Skin epidermis (tissue), 12 donors: ENCODE measurements around the gene ZIK1.

Experiments
- H3K27ac ChIP-seq, 21 experiments: fragments of 200-600 bp; sonication (generic) in 11 of 21; one replicate each; pipeline ENCODE4 v1.5.0; 2020; ENCODE audit warnings: mild to moderate bottlenecking in 3 of 21, inconsistent platforms in 2 of 21, moderate library complexity in 2 of 21
- H3K4me3 ChIP-seq, 7 experiments: fragments of 200-600 bp; sonication (generic) in 2 of 7; one replicate each; pipeline ENCODE4 v1.5.0; 2020; ENCODE audit warnings: inconsistent platforms in 2 of 7, mild to moderate bottlenecking in 2 of 7, moderate library complexity in 1 of 7

Gene ZIK1

DNA sequence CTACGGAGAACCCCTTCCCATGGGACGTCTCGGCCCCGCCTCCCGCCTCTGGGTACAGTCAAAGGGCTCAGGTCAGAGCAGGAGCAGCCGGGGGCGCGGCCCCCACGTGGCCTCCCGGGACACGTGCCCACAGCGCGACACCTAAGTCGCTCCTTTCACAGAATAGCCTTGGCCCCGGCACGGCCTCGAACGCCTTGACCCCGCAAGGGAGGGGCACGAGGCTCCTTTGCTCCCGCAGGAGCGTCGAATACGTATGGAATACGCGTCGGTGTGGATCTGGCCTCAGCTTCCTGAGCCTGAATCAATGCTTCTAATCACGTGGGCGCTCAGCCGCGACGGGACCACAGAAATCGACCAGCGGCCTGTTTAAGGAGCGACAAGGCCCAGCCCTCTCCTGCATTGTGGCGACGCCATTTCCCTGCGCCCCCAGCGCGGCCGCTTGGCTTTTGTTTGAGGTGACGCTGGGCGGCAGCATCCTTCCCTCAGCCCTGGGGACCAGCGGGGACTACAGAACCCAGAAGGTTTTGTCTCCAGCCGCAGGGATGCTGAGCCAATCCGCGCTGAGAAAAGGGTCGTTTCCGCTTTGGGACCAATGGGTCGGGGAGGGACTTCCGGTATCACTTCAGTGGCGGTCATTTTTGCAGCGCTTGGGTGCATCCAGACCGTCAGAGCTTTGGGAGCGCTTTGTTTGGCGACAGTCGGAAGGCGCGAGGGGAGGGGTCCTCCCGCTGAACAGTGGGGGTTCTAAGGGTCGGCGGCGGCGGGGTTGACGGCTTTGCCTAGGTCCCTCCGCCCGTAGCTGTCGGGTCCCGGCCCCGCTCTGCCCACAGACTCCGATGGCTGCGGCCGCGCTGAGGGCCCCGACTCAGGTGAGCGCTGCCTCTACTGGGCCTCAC, at the start of gene ZIK1:
Gene ZIK1, plus strand, starts transcription at position 625 of the 896 bp plus-strand sequence. Its CDS starts 212 bp downstream, at position 837.
- peak within 1 kb of the TSS in 8 of 21 experiments; percentile 4 to 64 (median 36) for H3K27ac ChIP-seq
- peak within 1 kb of the TSS; percentile 44 to 62 (median 56) for H3K4me3 ChIP-seq

DNA sequence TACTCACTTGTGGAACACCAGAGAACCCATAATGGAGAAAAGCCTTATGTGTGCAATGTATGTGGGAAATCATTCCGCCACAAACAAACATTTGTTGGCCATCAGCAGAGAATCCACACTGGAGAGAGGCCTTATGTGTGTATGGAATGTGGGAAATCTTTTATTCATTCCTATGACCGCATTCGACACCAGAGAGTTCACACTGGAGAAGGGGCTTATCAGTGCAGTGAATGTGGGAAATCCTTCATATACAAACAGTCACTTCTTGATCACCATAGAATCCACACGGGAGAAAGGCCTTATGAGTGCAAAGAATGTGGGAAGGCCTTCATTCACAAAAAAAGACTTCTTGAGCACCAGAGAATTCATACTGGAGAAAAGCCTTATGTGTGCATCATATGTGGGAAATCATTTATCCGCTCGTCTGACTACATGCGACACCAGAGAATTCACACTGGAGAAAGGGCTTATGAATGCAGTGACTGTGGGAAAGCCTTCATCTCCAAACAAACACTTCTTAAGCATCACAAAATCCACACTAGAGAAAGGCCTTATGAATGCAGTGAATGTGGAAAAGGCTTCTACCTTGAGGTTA, 45.9 kb upstream of the ZIK1 start:
- Histone ChIP-seq H3K4me3 (no peak overlapping the region), H3K27ac (no peak overlapping the region)

DNA sequence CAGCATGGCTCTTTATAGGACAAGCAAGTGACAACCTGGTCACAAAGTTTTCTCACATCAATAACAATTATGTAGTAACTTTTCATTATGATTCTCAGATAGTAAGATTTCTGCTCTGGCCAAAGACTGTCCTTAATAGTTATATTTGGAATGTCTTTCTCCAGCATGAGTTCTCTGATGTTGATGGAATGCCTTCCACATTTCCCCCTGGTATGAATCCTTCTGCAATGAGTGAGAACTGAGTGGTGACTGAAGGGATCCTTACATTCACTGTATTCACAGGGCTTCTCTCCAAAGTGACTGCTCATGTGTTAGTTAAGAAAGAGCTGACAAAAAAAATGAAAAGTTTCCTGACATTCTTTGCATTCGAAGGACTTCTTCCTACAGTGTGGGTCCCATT, 37.4 kb upstream of the ZIK1 start:
- Histone ChIP-seq H3K27ac (no peak overlapping the region), H3K4me3 (no peak overlapping the region)

DNA sequence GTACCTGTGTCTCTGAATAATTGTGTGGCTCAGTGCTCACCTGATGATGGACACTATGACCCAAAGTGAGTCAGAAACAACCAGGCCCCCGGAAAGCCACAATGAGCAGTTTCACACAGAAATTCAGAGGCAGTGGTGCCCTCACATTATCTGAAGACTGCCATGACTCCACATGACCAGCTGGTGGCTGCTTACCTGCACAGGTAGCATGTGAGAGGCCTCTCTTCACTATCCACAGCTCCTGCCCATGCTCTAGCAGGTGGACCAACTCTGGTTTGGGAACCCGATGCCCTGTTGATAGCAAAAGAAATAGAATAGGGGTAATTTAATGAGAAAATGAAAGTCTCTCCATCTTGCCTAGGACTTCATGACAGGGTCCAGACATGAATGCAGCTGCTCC, 31.5 kb upstream of the ZIK1 start:
- no peak overlapping the region for H3K4me3 ChIP-seq

DNA sequence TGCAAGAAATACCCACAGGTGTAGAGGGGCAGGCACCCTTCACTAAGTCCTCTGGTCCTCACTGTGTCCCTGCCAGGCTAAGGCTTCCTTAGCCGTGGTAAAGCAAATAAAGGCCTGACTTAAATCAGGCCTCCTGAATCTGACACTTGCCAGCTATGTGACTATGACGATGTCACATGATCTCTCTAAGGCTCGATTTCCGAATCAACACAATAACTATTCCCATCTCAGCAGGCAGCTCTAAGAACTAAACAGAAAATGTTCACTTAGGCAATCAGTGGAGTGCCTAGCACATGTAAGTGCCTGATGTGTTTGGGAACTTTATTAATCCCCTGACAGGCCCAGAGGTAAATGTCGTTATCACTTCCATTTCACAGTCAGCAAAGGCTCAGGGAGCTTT, 26.3 kb upstream of the ZIK1 start:
- Histone ChIP-seq H3K4me3 (no peak overlapping the region), H3K27ac (no peak overlapping the region)

More for the DNA sequence above, 31.5 kb upstream of the ZIK1 start:
- H3K27ac ChIP-seq = no peak overlapping the region

DNA sequence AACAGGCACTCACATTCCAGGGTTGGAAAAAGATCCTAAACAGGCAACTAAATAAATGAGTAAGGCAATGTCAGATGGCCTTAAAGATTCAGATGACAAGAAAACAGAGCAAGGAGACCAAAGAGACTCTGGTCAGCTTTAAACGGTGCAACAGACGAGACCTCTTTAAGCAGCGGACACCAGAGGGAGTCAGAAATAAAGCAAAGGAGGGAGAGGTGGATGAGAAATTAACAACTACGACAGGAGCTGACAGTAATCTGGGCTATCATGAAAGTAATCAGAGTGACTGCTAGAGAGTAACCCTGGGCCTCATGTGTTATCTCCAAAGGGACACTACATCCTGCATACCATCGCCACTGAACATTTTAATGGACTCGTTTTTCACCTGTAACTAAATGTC, 25.4 kb upstream of the ZIK1 start:
- Histone ChIP-seq H3K4me3 (peak overlapping the region; percentile 57 to 95 (median 85)), H3K27ac (peak overlapping the region in 3 of 21 experiments; percentile 72 to 91 (median 87))

DNA sequence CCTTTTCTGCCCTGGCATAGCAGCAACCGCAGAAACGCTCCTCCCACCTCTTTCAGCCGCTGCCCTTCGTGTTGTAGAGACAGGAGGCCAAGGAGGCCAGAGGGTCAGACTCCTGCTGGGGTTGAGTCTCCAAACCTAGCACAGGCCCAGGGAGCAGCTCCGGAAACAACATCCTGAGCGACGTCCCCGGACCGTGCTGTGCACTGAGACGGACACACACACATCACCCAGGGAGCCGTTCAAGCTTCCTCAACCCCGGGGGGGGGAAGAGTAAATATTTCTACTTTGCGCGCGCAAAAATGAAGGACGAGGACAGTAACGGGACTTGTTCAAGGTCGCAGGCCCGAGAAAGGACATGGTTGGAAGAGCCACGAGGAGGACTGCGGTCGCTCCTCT, 24.9 kb upstream of the ZIK1 start:
- peak overlapping the region; percentile 57 to 95 (median 85) for H3K4me3 ChIP-seq
- H3K27ac ChIP-seq = peak overlapping the region in 18 of 21 experiments; percentile 23 to 91 (median 72)

DNA sequence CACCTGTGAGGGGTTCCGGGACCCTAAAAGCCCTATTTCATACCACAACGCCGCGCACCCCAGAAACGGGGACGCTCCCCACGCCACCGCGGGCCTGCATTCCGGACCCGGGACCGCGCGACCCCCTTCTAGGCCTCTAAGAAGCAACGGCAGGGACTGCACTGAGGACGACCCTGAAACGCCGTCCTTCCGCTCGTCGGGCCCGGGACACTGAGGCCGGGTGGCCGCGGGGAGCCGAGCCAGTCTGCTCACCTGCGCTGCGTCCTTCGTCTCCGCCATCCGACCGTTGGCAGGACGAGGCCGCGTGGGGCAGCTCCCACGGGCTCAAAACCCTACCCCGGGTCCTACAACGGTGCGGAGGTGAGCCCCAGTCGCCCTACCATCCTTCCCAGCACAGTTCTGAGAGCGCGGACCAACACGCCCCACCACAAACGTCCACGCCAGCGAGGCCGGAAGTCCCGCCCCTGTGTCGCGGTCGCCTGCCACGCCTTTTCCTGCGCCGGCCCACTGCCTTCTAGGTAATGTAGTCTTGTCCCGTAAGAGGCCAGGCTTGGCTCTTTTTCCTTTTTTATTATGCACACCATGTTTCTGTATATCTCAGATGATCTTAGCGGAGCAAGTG, 24.4 kb upstream of the ZIK1 start, which contains the start of gene ZNF550:
Gene ZNF550, minus strand, starts transcription at position 460 of the 622 bp plus-strand sequence. Its CDS starts 181 bp downstream, at position 279.
- Histone ChIP-seq H3K4me3 (peak within 1 kb of the TSS; percentile 57 to 95 (median 85)), H3K27ac (peak within 1 kb of the TSS; percentile 14 to 91 (median 72))

DNA sequence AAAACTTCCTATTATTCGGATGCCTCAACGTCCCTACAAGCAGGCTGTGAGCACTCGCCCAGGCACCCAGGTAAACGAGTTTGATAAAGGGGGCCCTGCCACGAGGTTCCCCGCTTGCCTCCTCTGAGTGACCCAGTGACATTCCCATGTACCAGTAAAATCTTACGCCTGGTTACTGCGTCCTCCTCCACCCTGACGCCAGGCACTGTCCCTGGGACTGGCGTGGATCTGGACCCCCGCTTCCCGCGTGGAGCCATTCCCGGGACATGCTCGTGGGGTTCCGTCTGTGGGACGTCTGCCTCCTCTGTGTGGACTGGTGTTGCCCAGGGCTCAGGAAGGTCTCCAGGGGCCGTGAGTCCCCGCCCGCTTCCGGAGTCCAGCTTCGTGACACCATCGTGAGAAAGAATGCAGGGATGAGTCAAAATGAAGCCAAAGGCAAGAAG, 23.9 kb upstream of the ZIK1 start:
- peak overlapping the region; percentile 57 to 95 (median 85) for H3K4me3 ChIP-seq
- H3K27ac ChIP-seq = peak overlapping the region in 17 of 21 experiments; percentile 14 to 91 (median 72)

DNA sequence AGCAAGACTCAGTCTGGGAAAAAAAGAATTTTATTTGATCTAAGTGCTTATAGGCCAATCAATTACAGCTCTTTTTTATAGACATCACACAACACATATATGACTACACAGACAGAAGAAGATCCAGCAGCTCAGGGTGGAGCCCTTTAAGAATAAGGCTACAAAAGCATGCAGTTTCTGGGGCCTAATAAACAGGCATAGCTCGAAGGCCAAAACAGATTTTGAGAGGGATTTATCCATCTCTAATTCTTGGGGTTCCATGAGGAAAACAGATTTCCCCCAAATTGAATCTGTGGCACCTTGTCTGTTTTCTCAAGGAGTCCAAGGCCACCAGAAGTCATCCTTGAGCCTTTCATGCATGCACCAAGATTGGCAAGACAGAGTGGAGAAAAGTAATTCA, 20.4 kb upstream of the ZIK1 start:
- Histone ChIP-seq H3K4me3 (no peak overlapping the region), H3K27ac (no peak overlapping the region)

DNA sequence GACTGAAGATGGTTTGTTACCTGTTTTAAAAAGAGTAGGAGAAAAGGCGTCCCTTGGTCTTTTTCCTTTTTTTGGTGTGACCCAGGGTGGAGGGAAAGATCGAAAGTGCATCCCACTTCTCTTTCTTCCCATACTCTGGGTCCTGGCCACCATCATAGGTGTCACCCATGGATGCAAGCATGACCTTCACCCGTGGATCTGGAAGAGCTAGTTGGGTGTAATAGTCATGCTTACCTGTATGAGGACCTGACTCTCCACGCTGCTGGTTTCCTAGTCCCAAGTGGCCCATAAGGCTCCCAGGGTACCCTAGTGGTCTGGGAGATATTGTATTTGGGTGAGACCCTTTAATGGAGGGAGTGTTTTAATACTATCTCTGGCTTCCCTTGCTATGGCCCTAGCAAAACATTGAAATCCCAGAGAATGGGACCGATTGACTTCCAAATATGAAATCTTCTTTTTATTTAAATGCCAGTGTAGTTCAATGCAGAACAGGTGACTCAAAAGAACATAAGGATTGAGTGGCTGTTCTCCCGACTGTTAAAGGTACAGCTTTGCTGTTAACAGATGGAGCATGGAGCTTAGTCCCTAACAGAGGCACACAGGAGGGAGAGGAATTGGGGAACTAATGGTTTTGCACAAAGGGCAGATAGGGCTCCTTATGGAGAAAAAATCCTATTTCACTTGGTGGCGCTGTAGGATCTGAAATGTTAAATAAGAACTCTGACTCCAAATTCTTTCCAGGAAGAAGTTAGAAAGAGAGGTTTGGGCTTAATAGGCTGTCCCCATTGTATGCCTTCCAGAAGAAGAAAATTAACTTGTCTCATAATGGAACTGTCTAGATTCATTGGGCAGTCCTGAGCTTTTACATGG, 17.3 kb upstream of the ZIK1 start:
- Histone ChIP-seq H3K27ac (no peak overlapping the region), H3K4me3 (no peak overlapping the region)

DNA sequence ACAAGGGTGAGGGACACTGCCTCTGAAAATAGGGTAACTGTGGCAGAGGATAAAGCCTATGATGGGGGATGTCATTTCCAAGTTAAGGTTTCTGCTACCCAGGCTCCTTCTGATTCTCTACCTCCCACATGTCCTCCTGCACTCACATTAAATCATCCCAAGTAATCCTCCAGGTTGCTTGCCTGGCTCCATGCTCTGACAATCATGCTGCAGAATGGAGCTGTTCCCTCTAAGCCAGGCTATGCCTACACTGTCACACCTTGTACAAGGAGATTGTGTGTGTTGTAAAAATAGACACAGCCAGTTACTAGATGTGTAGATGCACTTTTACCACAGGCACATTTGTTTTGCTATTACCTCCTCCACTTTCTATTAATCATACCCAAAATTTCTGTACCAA, 13.2 kb upstream of the ZIK1 start:
- Histone ChIP-seq H3K27ac (no peak overlapping the region), H3K4me3 (no peak overlapping the region)

DNA sequence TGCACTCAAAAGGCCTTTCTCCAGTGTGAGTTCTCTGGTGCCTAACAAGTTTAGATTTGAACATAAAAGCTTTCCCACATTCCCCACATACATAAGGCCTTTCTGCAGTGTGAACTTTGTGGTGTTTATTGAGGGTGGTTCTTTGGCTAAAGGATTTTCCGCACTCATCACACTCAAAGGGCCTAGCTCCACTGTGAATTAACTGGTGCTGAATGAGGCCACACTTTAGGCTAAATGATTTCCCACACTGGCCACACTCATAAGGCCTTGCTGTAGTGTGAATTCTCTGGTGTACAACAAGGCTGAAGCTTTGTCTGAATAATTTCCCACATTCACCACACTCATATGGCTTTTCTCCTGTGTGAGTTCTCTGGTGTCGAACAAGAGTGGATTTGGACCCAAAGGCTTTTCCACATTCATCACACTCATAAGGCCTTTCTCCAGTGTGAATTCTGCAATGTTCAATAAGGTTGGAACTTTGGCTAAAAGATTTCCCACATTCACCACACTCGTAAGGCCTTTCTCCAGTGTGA, 11.5 kb upstream of the ZIK1 start:
- Histone ChIP-seq H3K4me3 (no peak overlapping the region), H3K27ac (no peak overlapping the region)

DNA sequence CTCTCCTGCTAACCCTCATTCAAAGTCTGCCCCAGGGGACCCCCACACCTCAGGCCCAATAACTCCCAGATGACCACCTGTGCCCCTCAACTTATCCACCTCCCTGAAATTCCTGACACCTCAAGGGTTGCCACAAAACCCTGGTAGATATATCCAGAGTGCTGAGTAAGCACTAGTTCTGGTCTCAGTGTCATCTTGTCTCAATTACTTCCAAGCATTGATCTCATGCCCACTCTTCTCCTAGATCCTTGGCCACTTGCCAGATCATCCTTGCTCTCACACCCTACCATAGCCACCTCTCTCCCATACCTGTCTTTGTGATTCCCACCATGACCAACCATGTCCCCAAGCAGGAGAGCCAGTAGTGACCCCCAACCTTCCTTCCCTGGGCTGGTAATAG, 7.3 kb upstream of the ZIK1 start:
- Histone ChIP-seq H3K27ac (no peak overlapping the region), H3K4me3 (no peak overlapping the region)

DNA sequence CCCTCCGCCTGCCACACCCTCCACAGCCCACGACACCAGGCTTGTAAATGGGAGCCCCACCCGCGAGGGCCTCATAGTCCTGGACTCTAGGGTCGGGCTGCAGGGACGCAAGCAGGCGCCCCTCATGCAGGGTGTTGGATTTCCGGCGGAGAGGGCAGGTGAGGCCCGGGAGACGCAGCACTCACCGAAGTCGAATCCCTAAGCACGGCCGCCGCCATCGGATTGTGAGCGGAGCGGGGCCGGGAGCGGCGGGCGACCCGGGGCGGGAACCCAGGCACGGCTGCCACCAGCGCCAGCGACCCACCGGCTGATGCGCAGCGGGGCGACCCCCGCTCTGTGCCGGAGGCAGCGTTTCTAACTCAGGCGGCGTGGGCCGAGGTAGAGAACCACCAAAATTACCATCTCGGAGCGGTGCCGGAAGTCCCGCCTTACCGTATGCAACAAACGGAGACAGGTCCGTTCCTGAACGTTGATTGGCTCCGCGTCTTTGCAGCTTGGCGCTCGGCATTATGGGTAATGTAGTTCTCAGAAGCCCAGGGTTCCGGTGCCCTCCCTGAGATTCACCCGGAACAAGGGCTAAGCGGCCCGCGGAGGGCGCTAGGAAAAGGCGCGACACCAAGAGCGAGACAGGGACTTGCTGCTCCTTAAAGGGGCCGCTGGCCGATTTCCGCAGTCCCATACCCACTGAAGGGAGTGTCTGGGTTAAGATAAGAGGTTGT, 5.3 kb upstream of the ZIK1 start, which contains the start of gene ZNF416:
Gene ZNF416, minus strand, starts transcription at position 425 of the 719 bp plus-strand sequence. Its CDS starts 207 bp downstream, at position 218.
- H3K4me3 ChIP-seq = peak within 1 kb of the TSS; percentile 66 to 100 (median 92)
- peak within 1 kb of the TSS in 20 of 21 experiments; percentile 14 to 94 (median 85) for H3K27ac ChIP-seq

DNA sequence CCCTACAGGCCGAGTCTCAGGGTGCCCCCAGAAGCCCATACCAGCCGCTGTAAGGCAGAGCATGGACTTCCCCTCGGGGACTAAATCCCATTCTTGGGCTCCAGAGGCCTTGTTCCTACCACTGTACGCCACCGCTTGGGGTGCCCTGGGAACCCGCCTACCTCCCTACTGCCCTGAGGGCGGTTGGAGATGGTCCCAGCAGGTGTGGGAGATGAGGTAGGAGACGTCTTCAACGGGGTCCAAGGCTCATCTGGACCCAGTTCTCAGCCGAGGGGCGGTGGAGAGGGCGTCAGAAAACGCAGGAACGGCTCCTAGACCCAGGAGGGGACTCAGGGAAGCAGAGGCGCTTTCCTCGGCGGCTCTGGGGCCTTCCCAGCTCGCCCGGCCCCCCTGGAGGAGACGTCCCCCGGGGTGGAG, 833 bp upstream of the ZIK1 start:
- H3K27ac ChIP-seq = peak overlapping the region in 4 of 21 experiments; percentile 4 to 64 (median 32)

DNA sequence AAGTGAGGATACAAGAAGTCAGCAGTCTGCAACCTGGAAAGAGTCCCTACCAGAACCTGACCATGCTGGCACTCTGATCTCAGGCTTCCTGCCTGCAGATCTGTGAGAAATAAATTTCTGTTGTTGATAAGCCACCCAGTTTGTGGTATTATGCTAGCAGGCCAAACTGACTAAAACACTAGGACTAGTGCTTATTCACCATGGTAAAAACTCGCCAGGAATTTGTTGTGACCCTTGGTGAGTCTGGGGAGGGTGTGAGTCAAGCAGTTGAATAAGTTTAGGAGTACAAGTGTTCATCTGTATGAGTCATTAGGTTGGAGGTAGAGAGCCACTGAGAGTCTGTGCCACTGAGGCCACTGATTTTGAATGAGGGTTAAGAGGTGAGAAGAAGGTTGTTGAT, 3.6 kb downstream of the ZIK1 start:
- H3K27ac ChIP-seq = no peak overlapping the region

More for the DNA sequence above, 833 bp upstream of the ZIK1 start:
- H3K4me3 ChIP-seq = peak overlapping the region in 5 of 7 experiments; percentile 44 to 62 (median 57)

DNA sequence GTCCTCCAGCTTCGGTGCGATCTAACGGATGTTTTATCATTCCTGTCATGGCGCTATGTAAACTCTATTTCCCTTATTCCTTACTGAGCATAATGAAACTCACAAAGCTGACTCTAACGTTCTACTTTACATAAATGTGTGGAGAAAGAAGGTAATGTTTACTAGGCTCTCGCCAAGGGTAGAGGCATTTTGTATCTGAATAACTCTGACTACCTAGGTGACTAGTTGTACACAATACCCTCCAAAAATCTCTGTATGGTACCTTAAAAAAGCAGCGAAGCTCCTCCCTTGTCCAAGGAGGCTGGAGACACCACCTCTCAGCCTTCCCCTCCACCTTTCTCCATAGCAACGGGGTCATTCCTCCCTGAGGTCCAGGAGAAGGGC, 15.4 kb downstream of the ZIK1 start:
- Histone ChIP-seq H3K27ac (peak overlapping the region in 10 of 21 experiments; percentile 16 to 80 (median 52)), H3K4me3 (peak overlapping the region; percentile 71 to 93 (median 77))

More for the DNA sequence above, 3.6 kb downstream of the ZIK1 start:
- H3K4me3 ChIP-seq = no peak overlapping the region
